ENCODE data around the gene POLRMT. TPM values are rescaled to one million over a fixed set of nuclear protein-coding genes. Genes with fewer than 3 reads are reported as not detected.

POLRMT gene
- total RNA-seq, 1 donor from 2014 or later: 47.7 TPM

- no peak for DNase-seq (ENCODE audit: low read depth)
Measured at GRCh38 chr19:581399-582111, 51.8 kb downstream of the POLRMT start.

GRCh38 chr19:580274-580835, 53.0 kb downstream of the POLRMT start:
- DNase-seq (ENCODE audit: low read depth): no peak

GRCh38 chr19:579842-580155, 53.5 kb downstream of the POLRMT start:
- no peak for DNase-seq (ENCODE audit: low read depth)

DNA sequence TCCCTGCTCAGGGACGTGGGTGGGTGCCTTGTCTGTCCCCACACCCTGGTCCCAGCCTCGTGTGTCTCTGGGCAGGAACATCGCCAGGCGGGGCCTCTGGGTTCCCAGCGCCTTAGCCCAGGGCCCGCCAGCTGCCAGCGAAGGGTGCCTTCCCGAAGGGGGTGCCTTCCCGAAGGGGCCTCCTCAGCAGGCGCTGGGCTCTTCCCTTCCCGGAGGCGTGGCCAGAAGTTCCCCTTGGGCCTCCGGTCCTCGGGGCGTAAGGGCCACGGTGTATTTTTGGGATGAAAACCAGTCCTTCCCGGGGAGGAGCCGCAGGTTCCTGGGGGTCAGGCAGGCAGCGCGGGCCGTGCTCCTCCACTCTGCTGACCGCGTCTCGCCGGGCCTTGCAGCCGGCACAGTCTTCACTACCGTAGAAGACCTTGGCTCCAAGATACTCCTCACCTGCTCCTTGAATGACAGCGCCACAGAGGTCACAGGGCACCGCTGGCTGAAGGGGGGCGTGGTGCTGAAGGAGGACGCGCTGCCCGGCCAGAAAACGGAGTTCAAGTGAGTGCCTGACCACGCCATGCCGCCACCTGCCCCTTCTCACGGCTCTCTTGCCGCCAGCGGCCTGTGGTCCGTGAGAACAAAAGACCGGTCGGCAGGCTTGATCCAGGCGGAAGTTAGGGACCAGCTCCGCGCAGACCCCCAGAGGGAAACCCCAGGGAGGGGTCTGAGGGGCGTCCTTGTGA, 54.1 kb downstream of the POLRMT start:
- no peak for DNase-seq (ENCODE audit: low read depth)

- DNase-seq (ENCODE audit: low read depth): no peak
Measured at GRCh38 chr19:577439-578392, 55.6 kb downstream of the POLRMT start.

DNA sequence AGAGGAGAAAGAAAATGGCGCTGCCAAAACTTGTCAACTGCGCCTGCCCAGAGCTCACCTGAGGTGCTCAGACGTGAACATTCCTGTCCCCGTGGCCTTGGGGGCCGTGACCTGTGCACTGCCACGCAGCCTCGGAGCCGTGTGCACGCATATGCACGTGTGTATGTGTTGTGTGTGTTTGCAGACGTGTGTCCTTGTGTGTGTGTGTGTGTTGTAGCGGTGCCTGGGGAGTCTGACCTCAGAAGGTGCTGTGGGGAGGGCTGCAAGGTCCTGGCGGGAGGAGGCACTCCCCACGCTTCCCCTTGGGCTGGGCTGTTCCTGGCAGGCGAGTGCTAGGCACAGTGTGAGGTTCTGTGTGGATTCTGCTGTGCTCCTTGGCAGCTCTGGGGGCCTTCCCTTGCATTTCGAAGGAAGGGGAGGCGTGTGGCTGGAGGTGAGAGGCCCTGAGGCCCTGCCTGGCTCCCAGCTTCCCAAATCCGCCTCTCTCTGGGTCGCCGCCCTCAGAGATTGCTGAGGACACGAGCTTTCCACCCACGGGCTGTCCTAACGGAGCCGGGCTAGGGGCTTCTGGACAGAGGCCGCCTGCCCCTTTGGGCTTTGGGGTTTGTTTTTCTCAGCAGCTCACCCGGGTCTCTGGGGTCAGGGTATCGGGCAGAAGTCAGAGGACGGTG, 56.4 kb downstream of the POLRMT start:
- no peak for DNase-seq (ENCODE audit: low read depth)

- DNase-seq (ENCODE audit: low read depth): no peak
Measured at GRCh38 chr19:575527-576506, 57.5 kb downstream of the POLRMT start.

DNA sequence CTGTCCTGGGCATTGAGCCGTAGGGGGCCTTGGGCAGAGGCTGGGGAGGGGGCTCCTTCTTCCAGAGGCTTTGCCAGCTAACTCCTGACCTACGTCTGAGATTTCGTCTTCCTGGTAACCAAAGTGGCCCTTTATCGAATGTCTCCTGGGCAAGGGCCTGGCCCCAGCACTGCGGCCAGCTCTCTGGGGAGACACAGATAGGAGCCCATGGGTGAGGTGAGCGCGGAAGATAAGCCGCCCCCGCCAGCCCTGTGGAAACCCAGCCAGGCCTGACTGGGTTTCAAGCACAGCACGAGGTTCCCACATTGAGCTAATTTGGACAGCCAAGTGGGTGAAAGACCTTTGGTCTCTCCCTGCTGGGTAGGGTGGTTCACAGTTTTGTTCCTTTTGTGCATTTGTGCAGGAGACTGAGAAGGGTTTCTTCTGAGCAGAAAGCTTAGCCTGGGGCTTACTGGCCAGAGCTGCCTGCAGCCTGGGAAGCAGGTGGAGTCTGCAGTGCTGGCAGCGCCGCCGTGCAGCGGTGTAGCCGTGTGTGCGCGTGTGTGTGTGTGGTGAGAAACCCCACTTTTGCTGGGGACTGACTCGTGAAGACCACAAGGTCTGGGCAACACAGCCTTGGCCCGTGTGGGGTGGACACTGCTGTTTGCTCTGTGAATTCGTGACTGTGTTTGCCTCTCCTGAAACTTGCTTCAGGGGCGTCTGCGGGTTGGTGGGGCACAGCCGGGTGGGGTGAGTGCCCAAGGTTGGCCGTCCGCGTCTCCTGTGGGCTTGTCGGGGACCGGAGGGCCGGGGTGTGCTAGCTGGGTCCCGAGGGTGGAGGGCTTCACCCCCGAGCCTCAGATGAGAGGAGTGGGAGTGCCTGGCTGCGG, 58.4 kb downstream of the POLRMT start:
- DNase-seq (ENCODE audit: low read depth): peak; percentile 51

- DNase-seq (ENCODE audit: low read depth): no peak
Measured at GRCh38 chr19:573519-573825, 59.9 kb downstream of the POLRMT start.

DNA sequence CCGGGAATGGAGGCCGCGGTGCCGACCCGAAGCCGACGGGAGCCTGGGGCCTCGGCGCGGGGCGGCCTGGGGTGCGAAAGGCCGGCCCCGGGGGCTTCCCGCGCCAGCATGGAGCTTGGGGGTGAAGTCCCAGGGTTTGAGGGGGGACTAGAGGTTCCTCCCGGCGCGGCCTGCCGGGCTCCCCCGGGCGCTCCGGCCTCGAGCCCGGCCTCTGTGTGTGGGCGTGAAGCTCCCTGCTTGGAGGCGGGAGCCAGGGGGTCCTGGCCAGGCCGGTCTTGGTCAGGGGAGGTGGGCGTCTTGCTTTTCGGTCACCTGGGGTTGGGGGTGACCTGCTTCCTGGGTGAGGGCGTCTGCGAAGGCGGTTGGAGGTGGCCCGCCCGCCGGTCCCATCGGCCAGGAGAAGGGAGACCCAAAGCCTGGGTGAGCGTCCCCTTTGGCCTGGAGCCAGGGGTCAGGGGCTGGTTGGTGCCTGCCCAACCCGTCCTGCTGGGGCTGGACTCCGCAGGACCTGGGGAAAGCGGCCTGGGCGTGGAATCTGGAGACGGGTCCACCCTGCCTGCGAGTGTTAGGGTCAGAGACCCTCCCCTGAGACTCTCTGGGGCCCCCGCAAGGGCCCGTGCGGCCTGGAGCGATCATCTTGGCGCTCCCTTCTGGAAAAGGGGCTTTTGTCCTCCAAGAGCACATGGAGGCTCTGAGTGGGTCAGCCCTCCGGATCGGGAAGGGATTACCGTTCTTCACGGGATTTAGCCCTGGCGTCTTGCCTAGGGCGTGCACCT, 60.4 kb downstream of the POLRMT start:
- peak; percentile 76 for DNase-seq (ENCODE audit: low read depth)

DNA sequence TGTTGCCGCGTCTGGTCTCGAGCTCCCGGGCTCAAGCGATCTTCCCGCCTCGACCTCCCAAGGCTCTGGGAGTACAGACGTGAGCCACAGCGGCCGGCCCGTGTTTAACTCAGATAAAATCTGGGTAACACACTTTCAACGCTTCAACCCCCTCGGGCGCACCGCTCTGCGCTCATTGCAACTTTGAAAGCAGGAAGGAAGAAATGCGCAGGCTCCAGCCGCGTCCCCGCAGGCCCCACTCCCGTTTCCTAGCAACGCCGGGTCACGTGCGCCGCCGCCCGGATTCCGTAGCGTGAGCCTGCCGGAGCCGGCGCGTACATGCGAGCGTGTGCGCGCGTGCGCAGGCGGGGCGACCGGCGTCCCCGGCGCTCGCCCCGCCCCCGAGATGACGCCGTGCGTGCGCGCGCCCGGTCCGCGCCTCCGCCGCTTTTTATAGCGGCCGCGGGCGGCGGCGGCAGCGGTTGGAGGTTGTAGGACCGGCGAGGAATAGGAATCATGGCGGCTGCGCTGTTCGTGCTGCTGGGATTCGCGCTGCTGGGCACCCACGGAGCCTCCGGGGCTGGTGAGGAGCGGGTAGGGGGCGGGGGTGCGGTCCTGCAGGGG, 61.1 kb downstream of the POLRMT start, which contains the start of gene BSG:
BSG (plus strand) TSS at position 457 of the 603 bp plus-strand sequence; CDS start at position 496, 39 bp downstream.
- peak; percentile 97 for DNase-seq (ENCODE audit: low read depth)

- no peak for DNase-seq (ENCODE audit: low read depth)
Measured at GRCh38 chr19:571566-571974, 61.8 kb downstream of the POLRMT start.

- DNase-seq (ENCODE audit: low read depth): no peak
Measured at GRCh38 chr19:570937-571565, 62.3 kb downstream of the POLRMT start.

- DNase-seq (ENCODE audit: low read depth): no peak
Measured at GRCh38 chr19:570251-570686, 63.1 kb downstream of the POLRMT start.

DNA sequence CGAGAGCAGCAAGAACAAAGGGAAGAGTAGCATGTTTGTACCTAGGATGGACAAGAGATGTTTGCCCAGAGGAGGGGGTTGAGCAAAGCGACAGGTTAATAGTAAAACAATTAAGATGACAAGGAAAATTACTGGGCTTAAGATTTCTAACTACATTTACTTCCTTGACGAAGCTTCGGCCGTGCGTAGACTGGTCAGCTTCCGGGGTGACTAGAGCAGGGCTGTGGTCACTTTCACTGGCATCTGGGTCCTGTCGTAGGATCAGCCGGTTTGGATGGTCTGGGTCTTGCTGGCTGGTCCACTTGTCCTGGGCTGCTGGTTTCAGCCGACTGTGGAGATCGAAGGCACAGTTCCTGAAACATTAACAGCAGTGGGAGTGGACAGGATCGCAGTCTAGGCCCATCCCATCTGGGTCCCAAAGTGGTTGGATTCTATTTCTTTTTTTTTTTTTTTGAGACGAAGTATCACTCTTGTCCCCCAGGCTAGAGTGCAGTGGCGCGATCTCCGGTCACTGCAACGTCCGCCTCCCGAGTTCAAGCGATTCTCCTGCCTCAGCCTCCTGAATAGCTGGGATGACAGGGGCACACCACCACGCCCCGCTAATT, 65.9 kb downstream of the POLRMT start:
- DNase-seq (ENCODE audit: low read depth): no peak
